Endothelial cell of umbilical vein (primary cell): ENCODE results near the gene TRIM14.

Source experiments
- CTCF ChIP-seq, 2 donors: IDR thresholded peaks; 1 replicate in 1 of 2; 2 replicates in 1 of 2; pipeline ENCODE4 v1.5.1; 2011; ENCODE audit warnings: low read length in 2 of 2, mild to moderate bottlenecking in 2 of 2, moderate library complexity in 2 of 2, control low read depth in 1 of 2, inconsistent platforms in 1 of 2, low read depth in 1 of 2; ENCODE audit not compliant: insufficient read depth in 1 of 2; ENCODE audit errors: extremely low read depth in 1 of 2
- EZH2 ChIP-seq: IDR thresholded peaks from 2 replicates; pipeline ENCODE4 v1.6.1; 2012; ENCODE audit warnings: borderline replicate concordance, low read depth, mild to moderate bottlenecking, moderate library complexity, low read length, inconsistent platforms; ENCODE audit not compliant: severe bottlenecking
- POLR2A ChIP-seq: IDR thresholded peaks from 2 replicates; pipeline ENCODE4 v1.6.1; 2012; ENCODE audit warnings: low read depth, mild to moderate bottlenecking, control low read depth, low read length
- POLR2AphosphoS5 ChIP-seq: IDR thresholded peaks from 2 replicates; pipeline ENCODE4 v1.6.1; 2012; ENCODE audit warnings: low read depth, mild to moderate bottlenecking, control low read depth, low read length, moderate library complexity; ENCODE audit not compliant: insufficient read depth

GRCh38 chr9:98096091-98096490 lies 22.9 kb downstream of the TRIM14 start:
- TF ChIP-seq CTCF (IDR thresholded peaks at IDR 0.05; ENCODE audit: extremely low read depth in 1 of 2, insufficient read depth in 1 of 2, low read depth in 1 of 2, low read length in 2 of 2) (no peak), EZH2 (no peak), POLR2AphosphoS5 (no peak), POLR2A (no peak)
